DOHH2 (cell line): Measurements from ENCODE around the gene TFF1.

Source experiments
- H3F3A ChIP-seq: fragments of 200-600 bp; sonication (generic), shearing (Covaris generic); 2 replicates; pipeline ENCODE4 v1.6.0; 2016; ENCODE audit warnings: antibody characterized with exemption, mild to moderate bottlenecking; ENCODE audit not compliant: control insufficient read depth, insufficient read depth
- H3K27ac ChIP-seq: fragments of 200-600 bp; sonication (generic); 2 replicates; pipeline ENCODE4 v1.5.1; 2014; ENCODE audit warnings: low read depth, mild to moderate bottlenecking, low read length, moderate library complexity
- H3K27me3 ChIP-seq: fragments of 200-600 bp; sonication (generic); 2 replicates; pipeline ENCODE4 v1.6.1; 2014; ENCODE audit warnings: mild to moderate bottlenecking, low read length, mixed read lengths; ENCODE audit not compliant: control insufficient read depth
- H3K36me3 ChIP-seq: fragments of 200-600 bp; sonication (generic); 2 replicates; pipeline ENCODE4 v1.6.1; 2014; ENCODE audit warnings: mild to moderate bottlenecking, low read length, moderate library complexity, mixed read lengths; ENCODE audit not compliant: control insufficient read depth
- H3K4me1 ChIP-seq: fragments of 200-600 bp; sonication (generic); 2 replicates; pipeline ENCODE4 v1.6.1; 2014; ENCODE audit warnings: mild to moderate bottlenecking, low read length, mixed read lengths; ENCODE audit not compliant: control insufficient read depth
- H3K4me2 ChIP-seq: fragments of 200-600 bp; sonication (generic); 2 replicates; pipeline ENCODE4 v1.6.0; 2014; ENCODE audit warnings: mild to moderate bottlenecking, low read length, moderate library complexity
- H3K4me3 ChIP-seq: fragments of 200-600 bp; sonication (generic); 2 replicates; pipeline ENCODE4 v1.5.1; 2014; ENCODE audit warnings: mild to moderate bottlenecking, low read length, mixed read lengths
- H3K79me2 ChIP-seq: fragments of 200-600 bp; sonication (generic); 2 replicates; pipeline ENCODE4 v1.6.1; 2014; ENCODE audit warnings: mild to moderate bottlenecking, low read length, mixed read lengths; ENCODE audit not compliant: control insufficient read depth
- H3K9me2 ChIP-seq: fragments of 200-600 bp; sonication (generic); replicated peaks from 2 replicates; pipeline ENCODE4 v1.6.1; 2014; ENCODE audit warnings: mild to moderate bottlenecking, low read length, mixed read lengths; ENCODE audit not compliant: control insufficient read depth
- H3K9me3 ChIP-seq: fragments of 200-600 bp; sonication (generic); 2 replicates; pipeline ENCODE4 v1.6.1; 2014; ENCODE audit warnings: antibody characterized with exemption, low read length, mixed read lengths; ENCODE audit not compliant: control insufficient read depth, insufficient read depth
- H4K20me1 ChIP-seq: fragments of 200-600 bp; sonication (generic); 2 replicates; pipeline ENCODE4 v1.6.0; 2014; ENCODE audit warnings: low read depth, mild to moderate bottlenecking, antibody characterized with exemption, low read length, moderate library complexity; ENCODE audit not compliant: control insufficient read depth, insufficient read depth
- EZH2phosphoT487 ChIP-seq: fragments of 200-600 bp; sonication (generic); IDR thresholded peaks from 2 replicates; pipeline ENCODE4 v1.6.1; 2017; ENCODE audit warnings: borderline replicate concordance, mild to moderate bottlenecking, antibody characterized with exemption, low read length, moderate library complexity, mixed read lengths
- TF ChIP-seq, protein P1 (sequence below): fragments of 200-600 bp; sonication (generic); IDR thresholded peaks from one replicate; pipeline ENCODE4 v1.5.1; 2014; ENCODE audit warnings: antibody characterized with exemption, mild to moderate bottlenecking, low read depth, low read length; ENCODE audit not compliant: poor library complexity, severe bottlenecking

TFF1 gene

DNA sequence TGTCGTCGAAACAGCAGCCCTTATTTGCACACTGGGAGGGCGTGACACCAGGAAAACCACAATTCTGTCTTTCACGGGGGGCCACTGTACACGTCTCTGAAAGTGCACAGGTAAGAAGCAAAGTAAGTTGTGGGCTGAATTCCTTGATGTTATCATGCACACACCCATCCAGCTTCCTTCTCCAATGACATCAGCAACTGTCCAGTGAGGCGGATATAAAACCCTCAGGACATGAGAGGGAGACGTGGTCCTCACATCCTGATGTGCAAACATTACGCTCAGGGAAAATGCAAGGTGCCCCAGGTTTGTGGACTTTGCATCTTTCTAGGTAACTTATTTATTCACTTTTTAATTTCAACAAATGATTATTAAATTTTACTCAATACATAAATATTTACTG is 3.0 kb downstream of the TFF1 start:
- Histone ChIP-seq H4K20me1 (no peaks in the 10 kb centered on the region), H3K9me3 (peaks cover 6% of the 10 kb centered on the region), H3K4me2 (peak overlapping the region; percentile 44), H3K4me3 (no peak overlapping the region), H3K27ac (no peak overlapping the region), H3K9me2 (no peaks in the 10 kb centered on the region), H3K36me3 (no peaks in the 10 kb centered on the region), H3K27me3 (peaks cover 29% of the 10 kb centered on the region), H3F3A (no peaks in the 10 kb centered on the region), H3K4me1 (peaks cover 22% of the 10 kb centered on the region), H3K79me2 (no peaks in the 10 kb centered on the region)
- no peak for TF ChIP-seq EZH2phosphoT487
- TF ChIP-seq, protein P1, sequence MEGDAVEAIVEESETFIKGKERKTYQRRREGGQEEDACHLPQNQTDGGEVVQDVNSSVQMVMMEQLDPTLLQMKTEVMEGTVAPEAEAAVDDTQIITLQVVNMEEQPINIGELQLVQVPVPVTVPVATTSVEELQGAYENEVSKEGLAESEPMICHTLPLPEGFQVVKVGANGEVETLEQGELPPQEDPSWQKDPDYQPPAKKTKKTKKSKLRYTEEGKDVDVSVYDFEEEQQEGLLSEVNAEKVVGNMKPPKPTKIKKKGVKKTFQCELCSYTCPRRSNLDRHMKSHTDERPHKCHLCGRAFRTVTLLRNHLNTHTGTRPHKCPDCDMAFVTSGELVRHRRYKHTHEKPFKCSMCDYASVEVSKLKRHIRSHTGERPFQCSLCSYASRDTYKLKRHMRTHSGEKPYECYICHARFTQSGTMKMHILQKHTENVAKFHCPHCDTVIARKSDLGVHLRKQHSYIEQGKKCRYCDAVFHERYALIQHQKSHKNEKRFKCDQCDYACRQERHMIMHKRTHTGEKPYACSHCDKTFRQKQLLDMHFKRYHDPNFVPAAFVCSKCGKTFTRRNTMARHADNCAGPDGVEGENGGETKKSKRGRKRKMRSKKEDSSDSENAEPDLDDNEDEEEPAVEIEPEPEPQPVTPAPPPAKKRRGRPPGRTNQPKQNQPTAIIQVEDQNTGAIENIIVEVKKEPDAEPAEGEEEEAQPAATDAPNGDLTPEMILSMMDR, result no peak

DNA sequence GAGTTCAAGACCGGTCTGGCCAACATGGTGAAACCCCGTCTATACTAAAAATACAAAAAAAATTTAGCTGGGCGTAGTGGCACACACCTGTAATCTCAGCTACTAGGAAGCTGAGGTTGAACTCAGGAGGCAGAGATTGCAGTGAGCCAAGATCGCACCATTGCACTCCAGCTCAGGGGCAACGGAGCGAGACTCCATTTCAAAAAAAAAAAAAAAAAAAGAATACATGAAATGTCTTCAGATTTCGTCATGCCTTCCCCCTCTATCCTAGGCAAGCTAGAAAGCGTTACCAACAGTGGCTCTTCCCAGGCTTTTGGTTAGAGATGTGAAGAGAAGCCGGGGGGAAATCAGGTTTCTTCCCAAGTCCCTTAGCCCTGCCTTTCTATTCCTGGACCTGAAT is 3.6 kb downstream of the TFF1 start:
- peak overlapping the region; percentile 15; the same call in 1 of the 2 replicates for H3K4me3 ChIP-seq
- peak overlapping the region; percentile 44 for H3K4me2 ChIP-seq
- peaks cover 29% of the 10 kb centered on the region for H3K27me3 ChIP-seq
- no peak overlapping the region for H3K27ac ChIP-seq
- H3K9me2 ChIP-seq, result no peaks in the 10 kb centered on the region
- no peaks in the 10 kb centered on the region for H4K20me1 ChIP-seq
- no peaks in the 10 kb centered on the region for H3K36me3 ChIP-seq
- no peak for TF ChIP-seq EZH2phosphoT487
- TF ChIP-seq, protein P1, result no peak
- H3K79me2 ChIP-seq, result no peaks in the 10 kb centered on the region
- H3F3A ChIP-seq, result no peaks in the 10 kb centered on the region
- peaks cover 22% of the 10 kb centered on the region for H3K4me1 ChIP-seq
- H3K9me3 ChIP-seq, result peaks cover 6% of the 10 kb centered on the region

DNA sequence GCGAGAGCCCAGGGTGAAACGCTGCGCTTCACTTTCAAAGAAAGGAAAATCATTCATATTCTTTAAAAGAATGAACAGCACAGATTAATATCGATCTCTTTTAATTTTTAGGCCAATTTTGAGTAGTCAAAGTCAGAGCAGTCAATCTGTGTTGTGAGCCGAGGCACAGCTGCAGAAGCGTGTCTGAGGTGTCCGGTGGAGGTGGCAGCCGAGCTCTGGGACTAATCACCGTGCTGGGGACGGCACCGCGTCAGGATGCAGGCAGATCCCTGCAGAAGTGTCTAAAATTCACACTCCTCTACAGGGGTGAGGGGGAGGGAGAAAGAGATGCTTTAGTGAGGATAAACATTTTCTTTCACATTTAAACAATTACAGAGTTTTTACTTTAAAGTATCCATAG is 4.1 kb downstream of the TFF1 start:
- H3K79me2 ChIP-seq, result no peaks in the 10 kb centered on the region
- peak overlapping the region; percentile 44 for H3K4me2 ChIP-seq
- no peak overlapping the region for H3K27ac ChIP-seq
- peaks cover 29% of the 10 kb centered on the region for H3K27me3 ChIP-seq
- H3K36me3 ChIP-seq, result no peaks in the 10 kb centered on the region
- peaks cover 6% of the 10 kb centered on the region for H3K9me3 ChIP-seq
- no peaks in the 10 kb centered on the region for H3F3A ChIP-seq
- peak overlapping the region; percentile 15; the same call in 1 of the 2 replicates for H3K4me3 ChIP-seq
- peaks cover 22% of the 10 kb centered on the region for H3K4me1 ChIP-seq
- no peak for TF ChIP-seq EZH2phosphoT487
- H3K9me2 ChIP-seq, result no peaks in the 10 kb centered on the region
- no peaks in the 10 kb centered on the region for H4K20me1 ChIP-seq

DNA sequence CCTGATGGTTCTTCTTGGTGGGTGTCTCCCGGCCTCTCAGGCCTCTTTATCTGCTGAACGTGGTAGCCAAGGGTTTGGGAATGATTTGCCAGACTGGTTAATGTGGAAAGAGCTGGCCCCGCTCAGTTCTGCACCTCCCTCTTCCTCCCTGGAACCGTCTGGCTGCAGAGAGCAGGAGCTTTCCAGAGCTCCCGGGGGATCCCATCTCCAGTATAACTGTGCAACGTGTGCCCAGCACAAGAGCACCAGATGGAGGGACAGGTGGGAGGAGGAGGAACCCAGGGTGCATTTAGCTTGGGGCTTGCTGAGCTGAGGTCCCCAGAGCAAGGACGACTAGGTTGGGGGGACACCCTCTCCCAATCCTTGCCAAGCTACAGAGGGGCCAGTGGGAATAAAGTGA is 5.0 kb downstream of the TFF1 start:
- Histone ChIP-seq H3K4me2 (no peak overlapping the region), H3K27me3 (peaks cover 33% of the 10 kb centered on the region), H4K20me1 (no peaks in the 10 kb centered on the region), H3K4me3 (no peak overlapping the region), H3F3A (no peaks in the 10 kb centered on the region), H3K36me3 (no peaks in the 10 kb centered on the region), H3K9me3 (peaks cover 6% of the 10 kb centered on the region), H3K4me1 (peaks cover 22% of the 10 kb centered on the region), H3K9me2 (no peaks in the 10 kb centered on the region), H3K79me2 (no peaks in the 10 kb centered on the region), H3K27ac (no peak overlapping the region)
- TF ChIP-seq, protein P1, result no peak
- no peak for TF ChIP-seq EZH2phosphoT487
